Activated CD4-positive, CD25-positive, alpha-beta regulatory T cell treated with anti-CD3 and anti-CD28 coated beads, Interleukin-2, amount 50 U/mL, for 72 hours (primary cell): ENCODE measurements around the gene EPS8L1.
"Not testable (repeated sequence)": the region's sequence is repeated elsewhere in the genome, so short reads cannot be mapped to it uniquely, and the experiment has no call there.

ENCODE experiments used
- DNase-seq: peaks from one replicate; pipeline ENCODE4 v3.0.0; 2021

The EPS8L1 gene

GRCh38 chr19:55050749-55051532, 24.7 kb upstream of the EPS8L1 start:
- DNase-seq = no peak

- no peak for DNase-seq
Observed at GRCh38 chr19:55053735-55054134, 21.9 kb upstream of the EPS8L1 start.

GRCh38 chr19:55056827-55057226, 18.8 kb upstream of the EPS8L1 start:
- no peak for DNase-seq

- DNase-seq = no peak
Observed at GRCh38 chr19:55058781-55059610, 16.7 kb upstream of the EPS8L1 start.

DNA sequence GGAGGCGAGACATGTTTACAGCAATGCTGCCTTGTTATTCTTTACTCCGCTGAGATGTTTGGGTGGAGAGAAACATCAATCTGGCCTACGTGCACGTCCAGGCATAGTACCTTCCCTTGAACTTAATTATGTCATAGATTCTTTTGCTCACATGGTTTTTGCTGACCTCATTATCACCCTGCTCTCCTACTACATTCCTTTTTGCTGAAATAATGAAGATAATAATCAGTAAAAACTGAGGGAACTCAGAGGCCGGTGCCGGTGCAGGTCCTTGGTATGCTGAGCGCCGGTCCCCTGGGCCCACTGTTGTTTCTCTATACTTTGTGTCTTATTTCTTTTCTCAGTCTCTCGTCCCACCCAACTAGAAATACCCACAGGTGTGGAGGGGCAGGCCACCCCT, 15.4 kb upstream of the EPS8L1 start:
- not testable (repeated sequence) for DNase-seq

- DNase-seq = peak; percentile 99
Observed at GRCh38 chr19:55062735-55063491, 12.8 kb upstream of the EPS8L1 start, which contains the start of gene RDH13. TSS of gene RDH13 (minus strand) at chr19:55063148. CDS start at chr19:55063032, 116 bp downstream.

DNA sequence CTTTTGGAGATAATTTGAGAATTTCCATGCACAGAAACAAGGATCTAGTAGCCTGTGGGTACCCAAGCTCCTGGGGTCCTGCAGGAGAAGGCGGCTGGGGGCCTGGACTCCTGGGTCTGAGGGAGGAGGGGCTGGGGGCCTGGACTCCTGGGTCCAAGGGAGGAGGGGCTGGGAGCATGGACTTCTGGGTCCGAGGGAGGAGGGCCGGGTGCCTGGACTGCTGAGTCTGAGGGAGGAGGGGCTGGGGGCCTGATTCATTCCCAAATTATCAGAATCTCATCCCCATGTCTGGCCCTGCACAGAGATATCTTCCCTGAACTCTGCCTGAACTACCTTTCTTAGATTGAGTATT, 12.2 kb upstream of the EPS8L1 start:
- DNase-seq = no peak

DNA sequence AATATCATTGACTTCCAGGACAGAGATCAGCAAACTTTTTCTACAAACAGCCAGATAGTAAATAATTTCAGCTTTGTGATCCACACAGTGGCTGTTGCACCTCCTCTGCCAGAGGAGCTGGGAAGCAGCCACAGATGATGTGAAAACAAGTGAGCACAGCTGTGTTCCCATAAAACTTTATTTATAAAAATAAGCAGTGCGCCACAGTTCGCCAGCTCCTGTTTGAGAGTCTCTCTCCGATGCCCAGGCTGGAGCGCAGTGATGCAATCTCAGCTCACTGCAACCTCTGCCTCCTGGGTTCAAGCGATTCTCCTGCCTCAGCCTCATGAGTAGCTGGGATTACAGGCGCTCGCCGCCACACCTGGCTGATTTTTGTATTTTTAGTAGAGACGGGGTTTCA, 10.2 kb upstream of the EPS8L1 start:
- not testable (repeated sequence) for DNase-seq

GRCh38 chr19:55066107-55066709, 9.5 kb upstream of the EPS8L1 start:
- no peak for DNase-seq

GRCh38 chr19:55067869-55068268, 7.8 kb upstream of the EPS8L1 start:
- no peak for DNase-seq

DNA sequence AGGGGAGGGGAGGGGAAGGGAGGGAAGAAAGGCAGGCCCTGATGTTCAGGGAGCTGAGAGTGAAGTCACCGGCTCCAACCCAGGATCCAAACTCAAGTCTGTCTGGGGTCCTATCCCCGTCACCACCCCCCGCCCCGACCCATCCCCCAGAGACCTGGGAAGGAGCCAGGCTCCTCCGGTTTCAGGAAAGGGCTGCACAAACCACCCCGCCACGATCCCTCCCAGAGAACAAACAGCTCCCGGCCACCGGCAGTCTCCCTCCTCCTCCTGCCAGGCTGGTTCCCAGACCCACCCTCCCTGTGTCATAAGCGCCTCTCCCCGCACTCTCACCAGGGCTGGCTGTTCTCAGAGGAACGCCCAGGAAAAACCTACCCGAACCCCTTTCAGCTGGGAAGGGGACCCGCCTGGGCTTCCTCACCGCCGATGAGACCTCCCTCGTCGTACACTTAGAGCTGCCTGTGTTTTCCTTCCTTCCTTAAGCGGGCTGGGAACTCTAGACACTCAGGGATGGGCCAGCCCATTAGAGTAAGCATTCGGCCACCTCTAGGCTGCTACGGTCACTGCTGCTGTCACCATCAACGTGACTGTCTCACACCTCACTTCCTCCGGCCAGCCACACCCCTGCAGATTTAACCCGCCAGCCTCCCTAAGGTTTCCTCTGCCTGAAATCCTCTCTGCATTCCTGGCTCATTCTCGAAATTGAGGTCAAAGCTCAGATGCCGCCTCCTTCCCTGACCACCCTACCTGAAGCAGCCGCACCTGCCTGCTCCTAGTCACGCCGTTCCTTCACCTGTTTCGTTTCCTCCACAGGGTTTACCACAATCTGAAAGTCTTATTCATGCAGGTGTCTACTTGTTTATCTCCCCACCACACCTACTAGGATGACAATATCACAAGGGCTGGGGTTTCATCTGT, 6.5 kb upstream of the EPS8L1 start:
- no peak for DNase-seq

- no peak for DNase-seq
Observed at GRCh38 chr19:55069865-55070197, 5.8 kb upstream of the EPS8L1 start.

DNA sequence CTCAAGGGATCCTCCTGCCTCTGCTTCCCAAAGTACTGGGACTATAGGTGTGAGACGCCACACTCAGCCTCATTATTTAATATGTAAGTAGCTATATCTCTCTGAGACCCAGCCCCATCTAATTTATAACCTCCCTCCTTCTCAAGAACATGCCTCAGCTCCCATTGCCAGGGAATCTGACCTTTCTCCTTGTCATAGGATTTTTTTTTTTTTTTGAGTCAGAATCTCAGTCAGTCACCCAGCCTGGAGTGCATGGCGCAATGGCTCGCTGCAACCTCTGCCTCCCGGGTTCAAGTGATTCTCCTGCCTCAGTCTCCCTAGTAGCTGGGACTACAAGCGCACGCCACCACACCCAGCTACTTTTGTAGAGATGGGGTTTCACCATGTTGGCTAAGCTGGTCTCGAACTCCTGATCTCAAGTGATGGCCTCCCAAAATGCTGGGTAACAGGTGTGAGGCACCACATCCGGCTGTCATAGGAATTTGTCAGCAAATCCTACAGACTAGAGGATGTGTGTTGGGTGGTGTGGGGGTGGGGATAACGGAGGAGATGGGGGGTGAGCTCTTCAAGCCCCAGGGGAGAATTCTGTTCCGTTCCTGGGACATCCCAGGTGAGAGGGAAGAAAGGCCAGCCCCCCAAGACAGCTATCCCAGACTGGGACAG, 5.1 kb upstream of the EPS8L1 start:
- DNase-seq = no peak

- no peak for DNase-seq
Observed at GRCh38 chr19:55071129-55071502, 4.6 kb upstream of the EPS8L1 start.

- no peak for DNase-seq
Observed at GRCh38 chr19:55071913-55072312, 3.8 kb upstream of the EPS8L1 start.

DNA sequence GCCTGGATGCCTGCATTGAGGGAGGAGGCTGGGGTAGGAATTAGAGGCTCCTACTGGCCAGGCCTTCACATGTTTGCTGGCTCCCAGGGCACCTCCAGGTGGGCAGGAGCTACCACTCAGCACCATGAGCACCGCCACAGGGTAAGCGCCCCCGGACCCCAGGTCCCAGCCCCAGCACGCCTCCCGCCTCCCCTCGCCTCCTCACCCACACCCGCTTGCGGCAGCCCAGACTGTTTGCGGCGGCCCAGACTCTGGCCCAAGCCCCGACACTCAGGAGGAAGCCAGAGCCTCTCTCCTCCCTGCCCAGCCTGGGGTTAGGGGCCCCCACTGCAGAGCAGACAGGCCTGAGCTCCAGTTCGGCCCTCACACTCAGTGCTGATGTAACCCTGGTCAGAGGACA, 652 bp downstream of the EPS8L1 start:
- no peak for DNase-seq

DNA sequence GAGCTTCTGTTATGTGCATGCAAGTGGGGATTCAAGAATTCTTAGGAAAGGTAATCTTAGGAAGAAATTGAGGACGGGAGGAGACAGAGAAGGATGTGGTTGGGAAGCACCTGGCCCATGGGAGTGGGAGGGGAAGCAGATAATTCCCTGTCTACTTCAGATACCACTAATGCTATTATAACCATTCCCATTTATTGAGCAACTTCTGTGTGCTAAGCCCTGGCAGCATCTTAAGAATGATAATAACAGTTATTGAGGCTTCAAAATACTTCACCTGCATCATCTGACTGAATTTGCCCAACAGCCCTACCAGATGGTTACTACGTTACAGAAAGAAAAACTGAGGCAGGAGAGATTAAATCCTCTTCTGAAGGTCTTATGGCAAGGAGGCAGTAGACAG, 1.4 kb downstream of the EPS8L1 start:
- DNase-seq = no peak

DNA sequence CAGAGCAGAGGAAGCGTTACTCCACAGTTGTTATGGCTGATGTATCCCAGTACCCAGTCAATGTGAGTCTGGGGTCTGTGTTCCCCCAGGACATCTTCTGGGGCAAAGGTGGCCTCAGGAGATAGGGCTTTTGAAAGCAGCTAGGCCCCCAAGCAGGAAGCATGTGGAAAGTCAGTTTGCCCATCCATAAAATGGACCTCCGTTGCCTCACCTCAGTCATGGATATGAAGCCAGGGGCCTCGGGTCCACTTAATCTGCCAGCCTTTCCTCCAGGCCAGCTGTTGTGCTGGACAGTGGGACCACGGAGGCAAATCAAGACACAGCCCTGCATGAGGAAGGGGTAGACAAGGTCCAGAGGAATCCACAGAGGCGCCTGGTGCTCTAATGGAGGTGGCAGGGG, 3.3 kb downstream of the EPS8L1 start:
- no peak for DNase-seq

DNA sequence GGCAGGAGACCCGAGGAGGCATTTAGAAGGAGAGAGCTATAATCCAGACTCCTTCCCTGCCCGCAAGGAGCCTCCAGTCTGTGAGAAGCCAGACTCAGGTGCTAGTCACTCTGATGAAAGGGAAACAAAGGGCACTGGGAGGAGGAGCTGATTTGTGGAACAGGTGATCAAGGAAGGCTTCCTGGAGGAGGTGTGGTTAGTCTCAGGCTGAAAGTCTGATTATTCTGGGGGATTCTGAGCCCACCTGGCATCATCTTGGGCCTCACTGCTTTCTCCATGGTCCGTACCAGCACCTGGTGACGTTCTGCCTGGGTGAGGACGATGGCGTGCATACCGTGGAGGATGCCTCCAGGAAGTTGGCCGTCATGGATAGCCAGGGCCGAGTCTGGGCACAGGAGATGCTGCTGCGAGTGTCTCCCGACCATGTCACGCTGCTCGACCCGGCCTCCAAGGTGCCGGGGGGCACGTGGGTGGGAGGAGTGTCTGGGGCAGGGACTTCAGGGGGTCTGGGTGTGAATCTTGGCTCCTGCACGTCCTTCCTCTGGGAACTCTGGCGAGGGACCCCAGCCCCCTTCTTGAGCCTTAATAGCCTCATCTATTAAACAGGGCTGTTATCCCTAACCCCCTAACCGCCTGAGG, 3.9 kb downstream of the EPS8L1 start:
- DNase-seq = no peak

DNA sequence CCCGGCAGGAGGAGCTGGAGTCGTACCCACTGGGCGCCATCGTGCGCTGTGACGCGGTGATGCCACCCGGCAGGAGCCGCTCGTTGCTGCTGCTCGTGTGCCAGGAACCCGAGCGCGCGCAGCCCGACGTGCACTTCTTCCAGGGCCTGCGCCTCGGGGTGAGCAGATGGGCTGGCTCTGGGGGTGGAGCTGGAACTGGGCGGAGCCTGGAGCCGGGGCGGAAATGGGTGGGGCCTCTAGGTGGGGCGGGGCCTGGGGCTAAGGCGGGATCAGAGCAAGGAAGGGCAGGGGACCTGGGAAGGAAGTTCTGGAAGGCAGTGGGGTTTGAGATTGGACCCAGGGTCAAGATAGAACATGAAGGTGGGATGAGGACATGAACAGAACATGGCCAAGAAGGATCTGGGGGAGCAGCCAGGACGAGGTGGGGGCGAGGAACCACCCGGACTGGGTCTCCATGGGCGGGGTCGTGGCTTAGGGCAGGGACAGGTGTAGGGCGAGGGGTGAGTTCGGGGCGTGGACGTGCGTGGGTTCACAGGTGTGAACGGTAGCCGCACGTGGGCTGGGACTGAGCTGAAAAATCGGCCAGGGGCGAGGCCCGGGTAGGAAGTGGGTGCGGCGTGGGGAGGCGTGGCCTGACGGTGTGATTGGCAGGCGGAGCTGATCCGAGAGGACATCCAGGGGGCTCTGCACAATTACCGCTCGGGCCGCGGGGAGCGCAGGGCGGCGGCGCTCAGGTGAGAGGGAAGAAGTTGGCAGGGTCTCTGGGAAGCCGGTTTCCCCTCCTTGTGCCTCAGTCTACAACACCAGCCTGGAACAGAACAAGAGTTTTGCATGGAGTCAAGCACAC, 4.7 kb downstream of the EPS8L1 start:
- peak; percentile 68 for DNase-seq
